GM19372 (cell line): ENCODE measurements around the gene CACNA1B.

Experiments
- ATAC-seq: cut with Tn5 transposase; IDR thresholded peaks from one replicate; pipeline ENCODE4 v1.9.1; 2021; ENCODE audit warnings: mild to moderate bottlenecking, low read depth, moderate library complexity; ENCODE audit not compliant: unreplicated experiment

CACNA1B gene

DNA sequence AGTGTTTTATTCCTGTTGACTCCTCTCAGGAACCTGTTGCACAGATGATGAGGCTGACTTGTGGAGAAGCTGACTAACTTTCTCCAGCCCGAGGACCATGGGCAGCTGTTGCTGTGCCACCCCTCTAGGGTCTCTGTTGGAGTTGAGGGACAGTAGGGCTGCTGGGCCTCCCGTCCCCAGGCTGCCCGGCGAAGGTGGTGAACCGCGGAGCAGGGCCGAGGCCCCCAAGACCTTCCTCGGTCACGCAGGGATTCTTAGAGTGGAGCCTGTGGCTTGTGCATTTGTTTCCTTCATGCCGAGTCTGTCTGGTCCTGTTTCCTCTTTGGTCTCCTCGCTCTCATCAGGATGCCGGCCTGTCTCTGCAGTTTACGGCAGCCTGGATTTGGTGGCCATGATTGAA is 40.2 kb downstream of the CACNA1B start:
- no peak for ATAC-seq

DNA sequence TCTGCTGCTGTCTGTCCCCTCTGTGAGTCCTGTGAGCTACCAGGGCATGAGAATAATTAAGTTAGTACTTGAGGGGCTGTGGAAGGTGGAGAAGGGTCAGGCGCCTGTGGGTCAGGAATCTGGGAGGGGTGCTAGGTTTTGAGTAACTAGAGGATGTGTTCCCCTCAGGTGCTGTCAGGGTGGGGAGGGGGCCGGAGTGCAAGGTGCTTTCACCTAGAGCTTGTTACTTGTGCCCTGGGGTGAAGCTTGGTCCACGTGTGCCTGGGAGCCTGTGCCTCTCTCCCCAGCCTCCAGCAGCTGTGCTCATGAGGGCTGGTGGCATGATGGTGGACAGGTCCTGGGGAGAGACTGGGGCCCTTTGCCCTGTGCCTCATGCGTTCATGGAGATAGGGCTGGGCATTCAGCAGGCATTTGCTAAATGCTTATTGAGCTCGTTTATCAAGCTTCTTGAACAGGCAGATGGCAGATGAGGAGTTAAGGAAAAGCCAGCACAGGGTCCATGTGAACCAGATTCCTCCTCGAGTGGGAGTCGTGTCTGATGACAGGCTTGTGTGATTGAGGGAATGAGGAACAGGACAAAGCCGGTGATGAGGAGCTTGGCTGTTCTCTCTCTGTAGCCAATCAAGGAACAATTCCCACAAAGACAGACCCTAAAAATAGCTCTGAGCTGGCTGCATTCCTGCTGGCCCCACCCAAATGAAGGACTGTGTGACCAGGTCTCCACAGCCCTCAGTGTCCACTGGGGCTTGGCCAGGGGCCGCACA is 40.9 kb downstream of the CACNA1B start:
- no peak for ATAC-seq

DNA sequence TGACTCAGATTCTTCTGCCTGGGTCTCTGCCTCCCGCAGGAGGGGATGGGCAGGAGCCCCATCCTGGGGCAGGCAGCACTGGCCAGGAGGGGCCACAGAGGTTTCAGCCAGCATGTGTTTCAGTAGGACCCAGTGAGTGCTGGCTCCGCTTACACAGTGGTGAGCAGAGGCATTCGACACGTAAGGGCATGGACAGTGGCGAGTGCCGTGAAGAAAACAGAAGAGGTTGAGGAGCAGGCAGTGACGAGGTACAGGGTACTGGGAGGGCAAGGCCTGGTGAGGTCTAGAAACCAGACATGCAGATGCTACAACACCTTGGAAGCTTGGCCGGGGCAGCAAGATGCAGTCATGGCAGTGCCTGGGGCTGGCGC is 41.5 kb downstream of the CACNA1B start:
- ATAC-seq = no peak

DNA sequence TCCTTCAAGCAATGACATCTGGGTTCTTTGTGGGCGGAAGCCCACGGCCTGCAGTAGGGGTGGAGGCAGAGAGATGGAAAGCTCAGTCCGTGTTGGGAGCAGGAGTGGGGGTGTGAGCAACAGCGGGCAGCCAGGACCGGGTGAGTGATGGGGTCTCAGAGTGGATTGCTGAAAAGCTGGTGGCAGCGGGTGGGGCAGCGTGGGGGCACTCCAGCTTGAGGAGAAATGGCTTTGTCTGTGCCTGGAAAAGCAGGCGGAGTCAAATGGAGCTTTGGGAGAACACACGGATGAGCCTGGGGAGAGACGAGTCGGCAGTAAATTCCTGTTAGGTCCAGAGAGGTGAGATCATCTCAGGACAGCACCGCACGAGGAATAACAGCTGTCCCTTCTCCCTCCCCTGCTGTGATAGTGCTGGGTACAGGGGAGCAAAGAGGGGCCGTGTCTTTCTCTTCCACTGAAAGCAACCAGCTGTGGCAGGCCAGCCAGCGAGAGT is 42.1 kb downstream of the CACNA1B start:
- ATAC-seq = no peak

DNA sequence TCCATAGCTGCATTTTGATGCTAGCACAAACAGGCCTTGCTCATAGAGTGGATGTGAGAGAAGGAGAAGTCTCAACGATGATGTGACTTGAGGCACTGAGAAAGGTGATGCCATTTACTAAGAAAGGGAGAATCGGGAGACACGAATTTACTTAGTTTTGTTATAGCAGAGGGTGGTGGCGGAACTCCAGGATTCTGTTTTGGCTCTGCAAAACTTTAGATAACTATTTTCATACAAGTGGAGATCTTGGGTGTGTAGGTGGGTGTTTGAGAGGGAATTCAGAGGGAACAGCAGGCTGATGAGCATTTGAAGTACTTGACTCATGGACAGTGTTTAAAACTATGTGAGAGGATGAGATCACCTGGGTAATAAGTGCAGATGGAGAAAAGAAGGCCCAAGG is 43.2 kb downstream of the CACNA1B start:
- ATAC-seq = no peak

DNA sequence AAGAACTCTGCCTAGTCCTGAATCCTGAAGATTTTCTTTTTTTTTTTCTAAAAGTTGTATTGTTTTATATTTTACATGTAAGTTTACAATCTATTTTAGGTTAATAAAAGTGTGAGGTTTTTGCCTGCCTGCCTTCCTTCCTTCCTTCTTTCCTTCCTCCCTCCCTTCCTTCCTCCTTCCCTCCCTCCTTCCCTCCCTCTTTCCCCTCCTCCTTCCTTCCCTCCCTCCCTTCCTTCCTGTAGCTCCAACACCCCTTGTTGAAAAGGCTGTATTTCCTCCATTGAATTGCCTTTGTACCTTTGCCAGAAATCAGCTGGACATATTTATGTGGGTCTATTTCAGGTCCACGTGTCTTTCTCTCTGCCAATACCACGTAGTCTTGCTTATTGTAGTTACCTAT is 46.6 kb downstream of the CACNA1B start:
- ATAC-seq = no peak

DNA sequence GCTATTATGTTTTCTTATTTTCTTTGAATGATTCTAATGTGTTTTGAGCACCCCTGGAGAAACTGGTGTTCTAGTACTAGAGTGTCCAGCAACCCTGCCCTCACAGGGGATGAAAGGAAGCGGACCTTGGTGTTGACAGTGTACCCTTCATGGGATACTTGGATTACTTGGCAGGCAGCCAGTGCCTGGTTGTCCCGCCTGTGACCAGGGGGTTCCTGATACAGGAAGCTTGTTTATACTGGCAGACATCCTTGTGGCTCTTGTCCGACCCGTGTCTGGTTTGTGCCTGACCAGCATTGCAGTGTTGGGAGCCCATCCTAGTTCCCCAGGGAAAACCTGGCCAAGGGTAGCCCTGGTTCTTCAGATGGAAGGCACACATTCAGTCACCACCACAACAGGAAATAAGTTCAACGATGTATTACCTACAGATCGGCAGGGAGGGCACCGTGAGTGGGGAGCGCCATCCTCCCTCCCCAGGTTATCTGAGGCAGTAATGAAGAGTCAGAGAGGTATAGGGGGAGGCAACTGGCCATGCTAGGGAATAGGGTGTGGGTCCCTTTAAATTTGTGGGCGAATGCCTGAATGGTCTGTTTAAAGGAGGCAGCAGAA is 47.3 kb downstream of the CACNA1B start:
- no peak for ATAC-seq

DNA sequence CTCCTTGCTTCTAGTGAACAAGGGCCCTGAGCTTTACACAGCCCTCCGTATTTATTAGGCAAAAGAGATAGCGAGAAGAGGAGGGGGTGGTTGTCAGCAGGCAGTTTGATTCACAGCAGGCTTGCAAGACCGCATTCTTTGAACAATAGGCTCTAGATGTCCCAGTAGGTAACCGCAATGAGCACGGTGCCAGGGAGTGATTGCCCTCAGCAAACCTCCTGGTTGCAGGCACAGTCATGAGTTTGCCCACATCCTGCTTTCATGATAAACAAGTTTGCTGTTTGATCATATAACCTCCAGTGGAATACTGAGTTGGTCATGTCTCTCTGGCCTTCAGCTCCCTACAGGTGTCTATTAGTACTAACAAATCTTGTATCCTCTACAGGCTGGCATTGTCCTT is 66.1 kb downstream of the CACNA1B start:
- no peak for ATAC-seq

DNA sequence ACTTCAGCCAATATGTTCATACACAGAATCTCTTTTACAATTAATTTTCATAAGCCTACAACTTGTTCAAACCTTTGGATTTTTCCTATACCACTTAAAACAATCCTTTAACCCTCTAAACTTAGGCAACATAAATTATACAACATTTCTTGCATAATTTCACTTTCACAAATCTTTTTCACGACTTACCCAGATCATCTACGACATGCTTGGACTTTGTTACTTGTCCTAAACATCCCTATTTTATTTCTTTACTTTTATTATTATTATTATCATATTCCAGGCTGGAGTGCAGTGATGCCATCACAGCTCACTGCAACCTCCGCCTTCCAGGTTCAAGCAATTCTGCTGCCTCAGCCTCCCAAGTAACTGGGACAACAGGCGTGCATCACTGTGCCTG is 68.0 kb downstream of the CACNA1B start:
- ATAC-seq = no peak

DNA sequence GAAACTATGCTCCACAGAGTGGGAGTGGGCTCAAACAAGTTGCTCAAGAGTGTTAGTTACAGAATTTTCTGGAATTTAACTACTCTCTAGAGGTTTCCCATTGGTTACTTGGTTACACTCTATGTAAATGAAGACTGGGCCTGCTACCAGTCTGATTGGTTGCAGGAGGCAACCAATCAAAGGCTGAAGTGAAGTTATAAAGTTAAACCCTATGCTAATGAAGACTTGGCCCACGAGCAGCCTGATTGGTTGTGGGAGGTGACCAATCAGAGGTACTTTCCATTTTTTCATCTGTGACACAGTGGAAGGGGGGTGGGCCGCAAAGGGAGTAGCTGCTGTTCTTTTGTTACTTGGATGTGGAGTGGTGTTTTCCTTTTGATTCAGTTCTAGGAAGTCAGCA is 69.4 kb downstream of the CACNA1B start:
- ATAC-seq = no peak

DNA sequence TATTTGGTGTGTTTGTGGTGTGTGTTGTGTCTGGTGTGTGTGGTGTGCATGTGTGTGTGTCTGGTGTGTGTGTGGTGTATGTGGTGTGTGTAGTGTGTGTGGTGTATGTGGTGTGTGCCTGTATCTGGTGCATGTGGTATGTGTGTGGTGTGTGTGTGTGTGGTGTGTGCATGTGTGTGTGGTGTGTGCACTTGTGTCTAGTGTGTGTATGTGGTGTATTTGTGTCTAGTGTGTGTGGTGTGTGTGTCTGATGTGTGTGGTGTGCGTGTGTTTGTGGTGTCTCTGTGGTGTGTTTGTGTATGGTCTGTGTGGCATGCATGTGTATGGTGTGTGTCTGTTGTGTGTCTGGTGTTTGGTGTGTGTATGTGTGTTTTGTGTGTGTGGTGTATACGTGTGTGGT is 71.1 kb downstream of the CACNA1B start:
- ATAC-seq = no peak

DNA sequence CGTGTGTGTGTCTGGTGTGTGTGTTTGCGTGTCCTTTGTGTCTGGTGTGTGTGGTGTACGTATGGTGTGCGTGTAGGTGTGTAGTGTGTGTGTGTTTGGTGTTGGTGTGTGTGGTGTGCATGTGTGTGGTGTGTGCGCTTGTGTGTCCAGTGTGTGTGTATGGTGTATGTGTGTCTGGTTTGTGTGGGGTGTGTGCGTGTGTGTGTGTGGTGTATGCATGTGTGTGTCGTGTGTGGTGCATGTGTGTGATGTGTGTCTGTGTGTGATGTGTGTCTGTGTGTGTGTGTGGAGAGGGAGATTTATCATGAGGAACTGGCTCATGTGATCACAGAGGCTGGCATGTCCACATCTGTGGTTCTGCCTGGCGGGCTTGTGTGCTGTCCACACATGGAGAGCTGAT is 71.7 kb downstream of the CACNA1B start:
- no peak for ATAC-seq

DNA sequence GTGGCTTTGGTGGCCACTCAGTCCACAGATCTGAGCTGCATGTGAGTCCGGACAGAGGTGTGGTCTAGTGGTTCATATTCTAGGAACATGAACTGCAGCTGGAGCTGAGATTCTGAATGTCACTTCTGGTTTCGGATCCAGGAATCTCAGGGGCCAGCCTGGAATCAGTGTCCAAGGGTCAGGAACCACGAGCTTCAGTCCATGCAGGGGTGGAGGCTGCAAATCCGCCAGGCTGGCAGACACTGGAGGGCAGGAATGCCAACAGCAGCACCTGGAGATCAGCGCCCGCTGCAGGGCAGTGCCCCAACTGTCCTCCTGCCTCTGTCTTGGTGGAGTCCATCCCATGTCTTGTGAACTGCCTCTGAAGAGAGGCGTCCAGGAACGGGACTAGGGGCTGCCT is 73.5 kb downstream of the CACNA1B start:
- no peak for ATAC-seq

DNA sequence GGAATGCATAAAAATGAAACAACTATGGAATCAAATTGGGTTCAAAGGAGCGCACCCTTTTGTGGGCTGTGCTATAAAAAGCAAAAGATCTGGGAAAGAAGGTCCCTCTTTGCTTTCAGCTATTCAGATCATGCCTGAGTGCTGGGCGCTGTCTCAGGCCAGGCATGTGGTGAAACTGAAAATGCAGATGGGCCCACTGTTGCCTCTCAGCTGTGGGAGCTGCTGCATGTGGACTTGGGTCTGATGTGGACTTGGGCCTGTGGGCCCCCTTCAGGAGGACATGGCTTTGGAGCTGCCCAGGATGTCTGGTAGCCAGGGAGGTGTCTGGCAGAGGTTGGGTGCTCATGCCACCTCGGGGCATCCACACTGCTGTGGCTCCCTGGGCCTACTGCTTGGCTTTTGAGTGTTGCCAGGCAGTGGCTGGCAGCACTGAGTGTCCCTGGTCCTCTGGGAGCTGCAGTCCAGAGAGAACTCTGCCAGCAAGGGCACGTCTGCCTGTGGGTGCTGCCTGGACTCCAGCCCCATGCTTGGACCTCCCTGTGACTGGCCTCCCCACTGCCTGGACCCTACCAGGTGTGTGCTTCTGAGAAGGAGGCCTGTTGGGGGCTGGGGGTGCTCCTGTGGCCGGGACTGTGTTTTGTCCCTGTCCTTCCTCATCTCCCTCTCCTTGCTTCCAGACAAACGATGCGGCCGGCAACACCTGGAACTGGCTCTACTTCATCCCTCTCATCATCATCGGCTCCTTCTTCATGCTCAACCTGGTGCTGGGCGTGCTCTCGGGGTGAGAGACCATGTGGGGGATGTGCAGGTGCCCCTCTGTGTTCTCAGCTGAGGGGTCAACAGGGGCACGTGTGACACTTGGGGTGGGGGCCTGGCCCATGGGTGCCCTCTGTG is 74.3 kb downstream of the CACNA1B start:
- ATAC-seq = no peak

DNA sequence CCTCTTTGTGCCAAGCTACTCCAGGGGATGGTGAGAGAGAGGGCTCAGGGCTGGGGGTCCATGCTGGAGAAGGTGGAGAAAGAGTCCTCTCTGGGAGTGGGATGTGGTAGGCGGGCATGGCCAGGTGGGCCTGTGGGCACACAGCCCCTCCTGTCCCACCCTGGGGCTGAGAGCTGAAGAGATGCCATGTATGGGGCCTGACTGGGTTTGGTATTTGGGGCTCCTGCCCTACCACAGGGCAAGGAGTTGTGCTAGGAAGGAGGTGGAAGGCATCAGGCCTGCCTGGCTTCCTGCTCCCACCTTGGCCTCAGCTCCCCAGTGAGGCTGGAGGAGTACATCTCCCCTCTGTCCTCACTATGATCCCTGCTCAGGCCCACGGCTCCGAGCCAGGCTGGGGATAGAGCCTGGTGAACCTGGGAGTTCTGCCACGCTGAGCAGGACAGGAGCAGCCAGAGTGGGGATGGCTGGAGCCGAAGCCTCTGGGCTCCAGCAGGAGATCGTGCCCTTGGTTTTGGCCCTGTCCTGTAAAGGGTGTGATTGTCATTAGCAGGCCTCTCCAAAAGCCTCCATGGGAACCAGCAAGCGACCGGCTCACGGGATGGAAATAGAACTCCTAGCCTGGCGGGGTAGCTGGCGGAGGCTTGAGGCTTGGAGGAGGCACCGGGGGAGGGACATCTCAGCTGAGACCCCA is 75.5 kb downstream of the CACNA1B start:
- no peak for ATAC-seq

DNA sequence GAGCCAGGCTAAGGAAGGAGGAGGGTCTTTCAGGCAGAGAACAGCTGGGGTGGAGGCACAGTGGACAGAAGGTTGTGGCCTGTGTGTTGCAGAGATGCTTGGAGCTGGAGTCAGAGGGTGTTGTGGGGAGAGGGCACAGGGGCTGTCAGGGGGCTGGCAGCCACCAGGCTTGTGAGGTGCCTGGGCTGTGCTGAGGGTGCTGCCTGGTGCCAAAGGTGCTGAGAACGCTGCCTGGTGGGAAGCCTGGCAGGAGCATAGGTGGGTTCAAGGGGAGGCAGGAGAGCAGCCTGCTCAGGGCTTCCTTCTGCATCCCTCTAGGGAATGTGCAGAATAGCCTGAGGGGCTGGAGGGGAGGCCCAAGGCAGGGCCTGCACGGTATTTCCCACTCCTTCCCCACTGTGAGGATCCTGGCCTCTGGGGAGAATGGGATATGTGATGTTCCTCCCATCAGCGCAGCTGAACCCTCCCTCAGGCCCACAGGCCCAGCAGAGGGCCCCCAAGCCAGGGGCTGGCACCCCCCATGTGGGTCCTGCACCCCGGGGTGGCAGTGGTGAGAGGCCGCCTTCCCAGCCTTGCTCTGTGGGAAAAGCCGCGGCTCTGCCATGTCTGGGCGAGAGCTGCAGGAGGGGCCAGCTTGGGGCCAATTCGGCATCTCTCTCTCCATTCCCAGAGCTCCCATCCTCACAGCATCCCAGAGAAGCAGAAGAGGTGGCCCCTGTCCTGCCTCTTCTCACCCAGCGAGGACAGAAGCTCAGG is 76.3 kb downstream of the CACNA1B start:
- ATAC-seq = no peak

DNA sequence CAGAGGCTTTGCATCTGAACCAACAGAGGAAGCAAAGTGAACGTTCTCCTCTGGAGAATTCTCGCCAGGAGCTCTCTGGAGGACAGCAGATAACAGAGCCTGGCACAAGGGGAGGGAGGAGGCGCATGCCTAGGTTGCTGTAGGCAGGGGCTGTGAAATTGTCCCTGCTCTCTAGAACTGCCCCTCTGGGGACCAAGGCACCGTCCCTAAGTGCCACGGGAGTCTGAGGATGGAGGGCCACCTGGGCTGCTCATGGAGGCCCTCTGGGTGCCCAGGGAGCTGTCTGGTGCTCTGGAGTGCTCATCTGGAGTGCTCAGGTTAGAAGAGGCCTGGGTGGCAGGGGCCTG is 77.6 kb downstream of the CACNA1B start:
- no peak for ATAC-seq

DNA sequence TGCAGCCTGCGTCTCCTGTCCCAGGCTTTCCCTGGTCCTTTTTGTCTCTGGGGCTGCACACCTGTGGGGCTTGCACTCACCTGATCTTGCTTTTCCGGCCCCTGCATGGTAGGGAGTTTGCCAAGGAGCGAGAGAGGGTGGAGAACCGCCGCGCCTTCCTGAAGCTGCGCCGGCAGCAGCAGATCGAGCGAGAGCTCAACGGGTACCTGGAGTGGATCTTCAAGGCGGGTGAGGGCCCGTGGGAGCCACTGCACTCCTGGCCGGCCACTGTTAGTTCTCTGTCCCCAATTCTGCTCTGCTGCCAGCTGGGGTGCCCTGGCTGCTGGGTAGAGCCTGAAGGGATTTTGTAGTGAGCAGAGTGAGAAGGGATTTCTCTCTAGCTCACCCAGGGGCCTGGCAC is 78.0 kb downstream of the CACNA1B start:
- no peak for ATAC-seq

DNA sequence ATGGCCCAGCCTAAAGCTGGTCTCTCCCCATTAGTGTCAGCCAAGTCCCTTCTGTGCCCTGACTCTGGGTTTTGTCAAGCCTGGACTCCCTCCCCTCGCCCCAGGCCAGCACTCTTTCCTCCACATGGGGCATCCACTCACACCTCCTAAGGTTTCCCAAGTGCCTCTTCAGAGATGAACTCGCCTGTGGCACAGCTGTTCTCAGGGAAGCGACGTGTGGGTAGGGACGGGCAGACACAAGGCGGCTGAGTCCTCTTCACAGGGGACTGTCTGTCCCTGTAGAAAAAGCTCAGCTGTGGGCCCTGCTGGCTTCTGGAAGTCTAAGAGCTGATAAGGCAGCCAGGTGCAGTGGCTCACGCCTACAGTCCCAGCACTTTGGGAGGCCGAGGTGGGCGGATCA is 78.5 kb downstream of the CACNA1B start:
- ATAC-seq = no peak

DNA sequence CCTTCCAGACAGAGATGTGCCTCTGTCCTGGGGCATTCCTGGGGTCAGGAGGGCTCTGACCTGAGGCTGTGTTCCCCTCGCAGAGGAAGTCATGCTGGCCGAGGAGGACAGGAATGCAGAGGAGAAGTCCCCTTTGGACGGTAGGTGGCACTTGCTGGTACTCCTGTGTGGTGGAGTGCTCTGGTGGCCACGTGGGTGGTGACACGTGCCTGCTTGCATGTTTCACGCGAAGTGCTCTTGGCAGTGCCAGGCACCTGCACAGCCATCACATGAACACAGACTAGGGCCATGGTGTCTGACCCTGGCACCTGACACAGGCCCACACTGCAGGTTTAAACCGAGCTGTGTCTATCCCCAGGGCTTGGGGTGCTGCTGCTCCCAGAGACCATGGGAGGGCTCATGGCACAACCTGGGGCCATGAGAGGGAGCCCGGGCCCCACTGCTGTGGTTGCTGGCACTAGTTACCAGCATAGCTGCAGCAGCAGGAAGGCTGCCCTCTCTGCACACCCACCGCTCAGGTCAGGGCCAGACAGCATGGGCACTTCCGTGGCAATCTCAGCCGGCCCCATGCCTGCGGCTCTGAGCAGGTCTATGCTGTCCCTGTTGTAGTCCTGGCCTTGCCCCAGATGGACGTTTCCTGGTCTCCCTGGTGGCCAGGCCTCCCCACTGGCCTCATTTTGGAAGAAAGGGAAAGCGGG is 79.3 kb downstream of the CACNA1B start:
- no peak for ATAC-seq
